ENCODE data around the gene ARMC12. TPM values are rescaled to one million over a fixed set of nuclear protein-coding genes. Genes with fewer than 3 reads are reported as not detected.

The ARMC12 gene
- total and polyA plus RNA-seq, 2 experiments from 2014 or later = 0.83 to 3.2 TPM

- no peak for DNase-seq (ENCODE audit: low spot score)
- Histone ChIP-seq H3K4me1 (ENCODE audit: insufficient read depth) (no peaks in the 10 kb centered on the region), H3K4me3 (no peak overlapping the region), H3K4me2 (peak overlapping the region; percentile 99), H3K36me3 (replicated peaks; ENCODE audit: insufficient read depth, low read depth) (no peaks in the 10 kb centered on the region), H3K9me3 (ENCODE audit: low read depth) (no peaks in the 10 kb centered on the region), H3K27me3 (peaks cover 3% of the 10 kb centered on the region), H3K9me2 (replicated peaks; ENCODE audit: insufficient read depth) (no peaks in the 10 kb centered on the region), H4K20me1 (ENCODE audit: insufficient read depth, poor library complexity, severe bottlenecking) (no peaks in the 10 kb centered on the region), H3K79me2 (no peaks in the 10 kb centered on the region), H2AFZ (no peak overlapping the region), H3K27ac (no peak overlapping the region)
- TF ChIP-seq CTCF (IDR thresholded peaks at IDR 0.05; ENCODE audit: poor library complexity) (no peak), EZH2phosphoT487 (IDR thresholded peaks at IDR 0.05; ENCODE audit: low read depth, severe bottlenecking, unreplicated experiment) (no peak), EZH2 (IDR thresholded peaks at IDR 0.05; ENCODE audit: borderline replicate concordance) (no peak)
- 85% methylated on average over 10 of the region's 10 CpGs for WGBS (ENCODE audit: low lambda C conversion rate, missing lambda C conversion rate)
Measured at GRCh38 chr6:35777356-35778102, 40.7 kb downstream of the ARMC12 start.

DNA sequence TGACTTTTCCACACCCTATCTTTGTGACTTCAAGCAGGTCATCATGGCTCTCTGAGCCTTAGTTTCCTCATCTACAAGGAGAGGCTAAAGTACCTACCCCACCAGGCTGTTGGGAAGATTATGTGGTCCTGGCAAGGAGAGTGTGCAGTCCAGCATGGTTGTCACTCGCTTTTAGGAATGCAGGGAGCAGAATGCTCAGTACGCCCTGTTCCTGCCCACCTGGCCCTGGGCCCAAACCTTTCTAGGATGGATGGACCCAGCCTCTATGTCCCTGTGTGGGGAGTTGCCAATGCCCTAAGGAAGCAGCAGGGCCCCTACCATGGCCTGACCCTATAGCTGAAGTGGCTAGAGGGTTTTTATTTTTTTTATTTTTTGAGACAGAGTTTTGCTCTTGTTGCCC lies 41.6 kb downstream of the ARMC12 start:
- Histone ChIP-seq H3K79me2 (no peaks in the 10 kb centered on the region), H3K36me3 (replicated peaks; ENCODE audit: insufficient read depth, low read depth) (no peaks in the 10 kb centered on the region), H3K27me3 (peaks cover 3% of the 10 kb centered on the region), H3K27ac (no peak overlapping the region), H2AFZ (no peak overlapping the region), H3K9me3 (ENCODE audit: low read depth) (no peaks in the 10 kb centered on the region), H3K4me1 (ENCODE audit: insufficient read depth) (no peaks in the 10 kb centered on the region), H3K9me2 (replicated peaks; ENCODE audit: insufficient read depth) (no peaks in the 10 kb centered on the region), H3K4me3 (no peak overlapping the region), H4K20me1 (ENCODE audit: insufficient read depth, poor library complexity, severe bottlenecking) (no peaks in the 10 kb centered on the region), H3K4me2 (no peak overlapping the region)
- no peak for DNase-seq (ENCODE audit: low spot score)
- 91% methylated on average over 2 of the region's 2 CpGs for WGBS (ENCODE audit: low lambda C conversion rate, missing lambda C conversion rate)
- TF ChIP-seq CTCF (IDR thresholded peaks at IDR 0.05; ENCODE audit: poor library complexity) (no peak), EZH2 (IDR thresholded peaks at IDR 0.05; ENCODE audit: borderline replicate concordance) (no peak), EZH2phosphoT487 (IDR thresholded peaks at IDR 0.05; ENCODE audit: low read depth, severe bottlenecking, unreplicated experiment) (no peak)

- H4K20me1 ChIP-seq (ENCODE audit: insufficient read depth, poor library complexity, severe bottlenecking) = no peaks in the 10 kb centered on the region
- no peaks in the 10 kb centered on the region for H3K4me1 ChIP-seq (ENCODE audit: insufficient read depth)
- no peak within 1 kb of the TSS for H3K27ac ChIP-seq
- H2AFZ ChIP-seq = no peak within 1 kb of the TSS
- no peak within 1 kb of the TSS for H3K4me3 ChIP-seq
- no peaks in the 10 kb centered on the region for H3K79me2 ChIP-seq
- TF ChIP-seq EZH2phosphoT487 (IDR thresholded peaks at IDR 0.05; ENCODE audit: low read depth, severe bottlenecking, unreplicated experiment) (no peak), EZH2 (IDR thresholded peaks at IDR 0.05; ENCODE audit: borderline replicate concordance) (no peak), CTCF (IDR thresholded peaks at IDR 0.05; ENCODE audit: poor library complexity) (no peak)
- H3K9me3 ChIP-seq (ENCODE audit: low read depth) = no peaks in the 10 kb centered on the region
- no peak within 1 kb of the TSS for H3K4me2 ChIP-seq
- DNase-seq (ENCODE audit: low spot score) = no peak
- H3K9me2 ChIP-seq (replicated peaks; ENCODE audit: insufficient read depth) = no peaks in the 10 kb centered on the region
- WGBS (ENCODE audit: low lambda C conversion rate, missing lambda C conversion rate) = 94% methylated on average over 7 of the region's 7 CpGs
- H3K27me3 ChIP-seq = peaks cover 1% of the 10 kb centered on the region
- no peaks in the 10 kb centered on the region for H3K36me3 ChIP-seq (replicated peaks; ENCODE audit: insufficient read depth, low read depth)
Measured at GRCh38 chr6:35780719-35781118, 43.9 kb downstream of the ARMC12 start, which contains the start of gene CLPSL1. Gene CLPSL1, plus strand, starts transcription at chr6:35781019. Its CDS starts 92 bp downstream, at chr6:35781111.

Measured in hepatocyte (in vitro differentiated cells).